H9 (cell line): ENCODE measurements around the gene RPL29. TPM values are rescaled to one million over a fixed set of nuclear protein-coding genes. Genes with fewer than 3 reads are reported as not detected.

ENCODE experiments used
- DNase-seq: peaks from one replicate; pipeline ENCODE4 v3.0.0-alpha.2; 2017
- H2AFZ ChIP-seq: one replicate; pipeline ENCODE4 v1.6.1; 2013; ENCODE audit warnings: mild to moderate bottlenecking, low read length, control low read depth, moderate library complexity
- H2AK5ac ChIP-seq: 2 replicates; pipeline ENCODE4 v1.6.1; 2013; ENCODE audit warnings: low read length, control low read depth, mixed read lengths; ENCODE audit not compliant: insufficient read length
- H2BK120ac ChIP-seq: one replicate; pipeline ENCODE4 v1.6.1; 2013; ENCODE audit warnings: low read depth, mild to moderate bottlenecking, low read length, control low read depth, inconsistent platforms; ENCODE audit not compliant: poor library complexity, severe bottlenecking
- H2BK12ac ChIP-seq: 2 replicates; pipeline ENCODE4 v1.6.1; 2013; ENCODE audit warnings: low read length, control low read depth, mixed read lengths, low read depth; ENCODE audit not compliant: insufficient read length
- H2BK15ac ChIP-seq: 2 replicates; pipeline ENCODE4 v1.6.1; 2013; ENCODE audit warnings: low read depth, low read length, control low read depth
- H2BK20ac ChIP-seq: one replicate; pipeline ENCODE4 v1.6.1; 2013; ENCODE audit warnings: low read depth, mild to moderate bottlenecking, low read length, control low read depth, inconsistent platforms; ENCODE audit not compliant: poor library complexity, severe bottlenecking
- H2BK5ac ChIP-seq: 2 replicates; pipeline ENCODE4 v1.6.1; 2013; ENCODE audit warnings: low read length, control low read depth, mixed read lengths; ENCODE audit not compliant: insufficient read length
- H3K14ac ChIP-seq: 2 replicates; pipeline ENCODE4 v1.6.1; 2013; ENCODE audit warnings: low read length, control low read depth; ENCODE audit not compliant: insufficient read depth
- H3K18ac ChIP-seq: 2 replicates; pipeline ENCODE4 v1.6.1; 2013; ENCODE audit warnings: low read depth, mild to moderate bottlenecking, mixed read lengths, low read length, control low read depth; ENCODE audit not compliant: insufficient read length
- H3K23ac ChIP-seq: 2 replicates; pipeline ENCODE4 v1.6.1; 2013; ENCODE audit warnings: low read length, control low read depth, mixed read lengths, low read depth; ENCODE audit not compliant: insufficient read length
- H3K23me2 ChIP-seq: 2 replicates; pipeline ENCODE4 v1.6.1; 2013; ENCODE audit warnings: low read depth, mild to moderate bottlenecking, mixed read lengths, low read length, control low read depth; ENCODE audit not compliant: insufficient read length, poor library complexity, severe bottlenecking
- H3K27ac ChIP-seq: 2 replicates; pipeline ENCODE4 v1.5.1; 2013; ENCODE audit warnings: low read length, control low read depth, mixed read lengths, low read depth; ENCODE audit not compliant: insufficient read length
- H3K27me3 ChIP-seq: 2 replicates; pipeline ENCODE4 v1.6.1; 2013; ENCODE audit warnings: low read length, control low read depth, inconsistent platforms; ENCODE audit not compliant: insufficient read depth
- H3K4ac ChIP-seq: 2 replicates; pipeline ENCODE4 v1.6.1; 2013; ENCODE audit warnings: low read depth, mild to moderate bottlenecking, control low read depth, inconsistent platforms, low read length, moderate library complexity
- H3K4me1 ChIP-seq: 2 replicates; pipeline ENCODE4 v1.6.1; 2013; ENCODE audit warnings: low read length, control low read depth, inconsistent platforms; ENCODE audit not compliant: insufficient read depth
- H3K4me2 ChIP-seq: 2 replicates; pipeline ENCODE4 v1.6.1; 2013; ENCODE audit warnings: low read length, control low read depth, mixed read lengths; ENCODE audit not compliant: insufficient read length, insufficient read depth
- H3K56ac ChIP-seq: 2 replicates; pipeline ENCODE4 v1.6.1; 2013; ENCODE audit warnings: low read depth, mild to moderate bottlenecking, mixed read lengths, low read length, control low read depth; ENCODE audit not compliant: insufficient read length
- H3K79me1 ChIP-seq: 2 replicates; pipeline ENCODE4 v1.6.1; 2013; ENCODE audit warnings: low read depth, mild to moderate bottlenecking, moderate library complexity, low read length, control low read depth, inconsistent platforms; ENCODE audit not compliant: insufficient read depth, poor library complexity, severe bottlenecking
- H3K79me2 ChIP-seq: 2 replicates; pipeline ENCODE4 v1.6.1; 2013; ENCODE audit warnings: low read length, control low read depth, inconsistent platforms; ENCODE audit not compliant: insufficient read depth
- H3K9ac ChIP-seq: 2 replicates; pipeline ENCODE4 v1.6.1; 2013; ENCODE audit warnings: low read length, control low read depth, mixed read lengths; ENCODE audit not compliant: insufficient read length; ENCODE audit errors: extremely low read depth
- H3K9me3 ChIP-seq: one replicate; pipeline ENCODE4 v1.6.1; 2013; ENCODE audit warnings: low read depth, low read length, inconsistent platforms; ENCODE audit not compliant: control insufficient read depth
- H3T11ph ChIP-seq: one replicate; pipeline ENCODE4 v1.6.1; 2013; ENCODE audit warnings: mild to moderate bottlenecking, low read length, control low read depth, inconsistent platforms
- H4K20me1 ChIP-seq: one replicate; pipeline ENCODE4 v1.6.1; 2013; ENCODE audit not compliant: control insufficient read depth, insufficient read length, insufficient read depth
- H4K5ac ChIP-seq: 2 replicates; pipeline ENCODE4 v1.6.1; 2013; ENCODE audit warnings: low read depth, mild to moderate bottlenecking, mixed read lengths, low read length, control low read depth; ENCODE audit not compliant: insufficient read length
- H4K8ac ChIP-seq: replicated peaks from 2 replicates; pipeline ENCODE4 v1.6.1; 2013; ENCODE audit warnings: low read length, control low read depth, mixed read lengths, low read depth; ENCODE audit not compliant: insufficient read length
- H4K91ac ChIP-seq: 2 replicates; pipeline ENCODE4 v1.6.1; 2013; ENCODE audit warnings: low read depth, mild to moderate bottlenecking, moderate library complexity, mixed read lengths, low read length, control low read depth; ENCODE audit not compliant: insufficient read length
- H3K27ac Mint-ChIP-seq, 3 experiments: 2 replicates in 2 of 3; 3 replicates in 1 of 3; pipeline ENCODE4 v1.8.0; 2020 to 2021; ENCODE audit warnings: mixed read lengths in 3 of 3, mild to moderate bottlenecking in 1 of 3, moderate library complexity in 1 of 3
- H3K27me3 Mint-ChIP-seq: 2 replicates; pipeline ENCODE4 v1.8.0; 2021; ENCODE audit warnings: low read depth, mild to moderate bottlenecking, moderate library complexity, mixed read lengths
- H3K36me3 Mint-ChIP-seq, 3 experiments: 2 replicates in 2 of 3; 3 replicates in 1 of 3; pipeline ENCODE4 v1.8.0; 2020 to 2021; ENCODE audit warnings: low read depth in 3 of 3, mixed read lengths in 3 of 3; ENCODE audit not compliant: insufficient read depth in 1 of 3
- H3K4me1 Mint-ChIP-seq, 2 experiments: 2 replicates each; pipeline ENCODE4 v1.8.0; 2020; ENCODE audit warnings: mixed read lengths in 2 of 2
- H3K4me3 Mint-ChIP-seq, 2 experiments: 2 replicates in 1 of 2; 3 replicates in 1 of 2; pipeline ENCODE4 v1.8.0; 2020 to 2021; ENCODE audit warnings: mild to moderate bottlenecking in 2 of 2, mixed read lengths in 2 of 2, moderate library complexity in 1 of 2
- H3K9me3 Mint-ChIP-seq, 2 experiments: 2 replicates in 1 of 2; 3 replicates in 1 of 2; pipeline ENCODE4 v1.8.0; 2020; ENCODE audit warnings: mild to moderate bottlenecking in 2 of 2, mixed read lengths in 2 of 2, moderate library complexity in 1 of 2
- CTCF ChIP-seq: fragments of 200-600 bp; sonication (generic); conservative IDR thresholded peaks from 3 replicates; pipeline ENCODE4 v1.8.0; 2021; ENCODE audit warnings: antibody characterized with exemption, mild to moderate bottlenecking
- WGBS: extraction: QIAGEN DNeasy Blood & Tissue Kit; methylation state at CpG from one replicate; pipeline ENCODE4 v1.1.7; 2013; ENCODE audit warnings: missing lambda C conversion rate, low lambda C conversion rate, mixed read lengths; ENCODE audit not compliant: insufficient read length; ENCODE audit errors: extremely low coverage; 5-methylcytosine and 5-hydroxymethylcytosine counted together
- total RNA-seq: library from RNA; stranded (reverse); gene quantifications from 2 replicates; pipeline ENCODE4 v1.2.1, GENCODE V29; 2021

The RPL29 gene
- total RNA-seq, 1 experiment from 2014 or later = 1,592 TPM

- Histone ChIP-seq H3K23me2 (no peaks in the 10 kb centered on the region), H3K4me2 (no peak overlapping the region), H3K27ac (no peak overlapping the region), H3K9ac (no peak overlapping the region), H4K8ac (no peak overlapping the region), H3K4ac (no peak overlapping the region), H2BK12ac (no peak overlapping the region), H2BK120ac (no peak overlapping the region), H3K23ac (no peak overlapping the region), H3K9me3 (no peaks in the 10 kb centered on the region), H2BK20ac (no peak overlapping the region), H3K4me1 (no peaks in the 10 kb centered on the region), H4K91ac (no peak overlapping the region), H2AK5ac (no peak overlapping the region), H3T11ph (no peak overlapping the region), H2AFZ (no peak overlapping the region), H3K18ac (no peak overlapping the region), H3K56ac (no peak overlapping the region), H3K79me1 (no peaks in the 10 kb centered on the region), H3K14ac (no peak overlapping the region), H3K79me2 (no peaks in the 10 kb centered on the region), H2BK5ac (no peak overlapping the region), H4K5ac (no peak overlapping the region), H4K20me1 (peaks cover 6% of the 10 kb centered on the region), H2BK15ac (no peak overlapping the region), H3K27me3 (peaks cover 7% of the 10 kb centered on the region; the same call in 1 of the 2 replicates)
- no peak for TF ChIP-seq CTCF
- WGBS = no CpG with 5 or more reads among the region's 5 CpGs
- Mint-ChIP-seq H3K4me3 (no peak overlapping the region; a peak in 1 of 5 replicates), H3K9me3 (no peaks in the 10 kb centered on the region), H3K27me3 (peaks cover 96% of the 10 kb centered on the region), H3K27ac (no peak overlapping the region), H3K36me3 (no peaks in the 10 kb centered on the region), H3K4me1 (no peaks in the 10 kb centered on the region; a peak in 1 of 4 replicates)
- DNase-seq = no peak
These were observed 46.6 kb downstream of the RPL29 start for GRCh38 chr3:51949121-51949520.
